Erythroblast (primary cell): Measurements from ENCODE around the gene STARD13.

ENCODE experiments used
- GATA1 ChIP-seq: IDR thresholded peaks from 2 replicates; pipeline ENCODE4 v1.6.1; 2011; ENCODE audit warnings: low read depth, mild to moderate bottlenecking, control low read depth, low read length, moderate library complexity
- POLR2A ChIP-seq: IDR thresholded peaks from 2 replicates; pipeline ENCODE4 v1.6.1; 2011; ENCODE audit warnings: mild to moderate bottlenecking, low read length

GRCh38 chr13:33189470-33189869 is 96.1 kb downstream of the STARD13 start:
- TF ChIP-seq POLR2A (no peak), GATA1 (no peak)
